Measurements from ENCODE around the gene ARHGAP15.

ARHGAP15 gene

DNA sequence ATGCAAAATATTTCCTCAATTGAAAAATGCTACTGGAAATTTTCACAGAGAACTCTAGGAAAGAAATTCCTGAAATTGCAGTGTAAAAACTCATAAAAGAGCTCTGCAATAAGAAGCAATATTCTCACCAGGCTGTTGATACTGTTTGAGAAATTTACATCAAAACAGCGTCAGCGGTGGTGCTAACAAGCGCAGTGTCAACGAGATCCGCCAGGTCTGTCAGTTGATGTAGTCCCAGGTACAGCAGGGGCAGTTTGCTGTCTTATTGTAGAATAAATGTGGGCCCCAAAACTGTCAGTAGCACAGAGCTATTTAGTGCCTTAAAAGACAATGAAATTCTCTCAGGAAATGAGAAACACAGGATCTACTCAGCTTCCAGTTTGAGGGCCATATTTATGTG lies 611.2 kb downstream of the ARHGAP15 start:
- DNase-seq = no peak

DNA sequence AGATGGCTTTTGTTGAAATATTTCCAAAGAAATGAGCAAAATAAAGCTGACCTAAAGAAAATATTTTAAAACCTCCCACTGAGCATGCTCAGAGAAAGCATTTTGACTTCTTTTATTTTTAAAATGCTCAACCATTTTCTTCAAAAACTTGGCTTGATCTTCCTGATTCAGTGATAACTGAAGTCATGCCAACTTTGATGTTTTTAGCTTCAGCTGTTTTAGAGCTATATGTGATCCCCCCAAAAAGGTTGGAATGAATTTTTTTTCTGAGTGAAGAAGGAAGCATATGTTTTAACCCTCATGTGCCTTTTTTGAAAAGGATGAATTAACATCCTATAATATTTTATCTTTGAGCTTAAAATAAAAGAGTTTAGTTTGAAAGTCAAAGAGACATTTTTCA lies 612.0 kb downstream of the ARHGAP15 start:
- no peak for DNase-seq

DNA sequence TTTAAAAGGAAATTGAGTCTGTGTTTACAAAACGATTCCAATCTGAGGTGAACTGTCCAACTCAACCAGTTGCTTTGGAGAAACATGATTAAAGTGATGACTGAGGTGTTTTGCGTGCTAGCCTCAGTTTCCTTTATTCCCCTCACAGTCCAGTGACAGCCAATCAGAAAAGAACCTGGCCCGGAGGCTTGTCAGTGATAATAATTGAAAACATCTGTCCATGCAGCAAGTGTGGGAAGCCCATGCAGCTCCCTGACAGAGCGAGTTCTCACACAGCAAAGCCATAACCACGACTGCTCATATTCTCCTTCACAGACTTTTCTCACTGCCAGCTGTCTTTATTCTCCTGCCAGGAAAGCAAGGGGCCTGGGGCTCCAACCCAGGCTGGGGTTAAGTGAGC lies 613.4 kb downstream of the ARHGAP15 start:
- no peak for DNase-seq

DNA sequence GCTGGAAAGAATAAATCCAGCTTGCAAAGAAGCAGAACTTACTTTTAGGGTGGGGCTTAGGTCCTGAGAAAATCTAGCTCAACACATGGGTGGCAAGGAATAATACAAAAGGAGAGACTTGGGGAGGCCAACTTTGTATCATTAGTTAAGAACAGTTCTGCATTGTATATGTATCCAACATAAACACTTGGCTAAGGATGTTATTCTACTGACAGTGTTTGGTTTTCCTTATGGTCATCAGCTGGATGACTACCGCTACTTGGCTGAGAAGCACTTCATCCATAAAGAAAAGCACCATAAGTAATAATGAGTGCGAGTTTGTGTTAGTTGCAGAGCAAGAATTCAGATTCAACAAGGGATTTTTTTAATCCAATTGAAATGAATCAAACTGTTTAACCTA lies 614.9 kb downstream of the ARHGAP15 start:
- DNase-seq = no peak

DNA sequence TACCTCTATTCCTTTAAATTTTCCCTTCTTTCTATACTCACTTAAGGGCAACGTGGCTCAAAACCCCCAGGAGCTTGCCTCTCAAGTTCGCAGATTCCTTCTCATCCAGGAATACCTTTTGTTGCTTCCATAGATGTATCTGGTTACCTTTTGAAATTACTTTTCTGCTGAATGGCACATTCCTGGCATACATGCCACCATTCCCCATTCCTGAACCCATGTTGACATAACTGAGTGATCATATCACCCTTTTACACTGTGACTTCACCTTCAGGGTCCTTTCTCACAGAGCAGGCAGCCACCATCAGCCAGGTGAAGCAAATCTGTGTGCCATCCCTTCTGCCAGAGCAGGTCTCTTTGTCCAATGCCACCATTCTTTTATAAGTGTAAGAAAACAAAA lies 615.8 kb downstream of the ARHGAP15 start:
- no peak for DNase-seq

DNA sequence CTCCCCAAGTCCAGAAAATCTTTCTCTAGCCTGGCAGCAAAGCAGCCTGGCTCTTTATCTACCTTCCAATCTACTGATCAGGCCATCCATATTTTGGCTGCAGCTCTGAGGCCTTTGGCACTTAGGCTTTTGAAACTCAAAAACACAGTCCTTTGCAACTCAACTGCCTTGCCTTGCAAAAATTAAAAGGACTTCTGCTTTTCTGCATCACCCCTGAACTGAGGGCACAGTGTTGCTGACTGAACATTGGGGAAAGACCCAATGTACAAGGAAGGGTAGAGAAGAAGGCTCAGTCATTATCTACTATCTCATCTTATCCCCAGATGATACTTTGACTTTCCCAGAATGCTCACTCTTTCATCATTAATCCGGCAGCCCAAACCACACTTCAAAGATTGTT lies 625.5 kb downstream of the ARHGAP15 start:
- no peak for DNase-seq

DNA sequence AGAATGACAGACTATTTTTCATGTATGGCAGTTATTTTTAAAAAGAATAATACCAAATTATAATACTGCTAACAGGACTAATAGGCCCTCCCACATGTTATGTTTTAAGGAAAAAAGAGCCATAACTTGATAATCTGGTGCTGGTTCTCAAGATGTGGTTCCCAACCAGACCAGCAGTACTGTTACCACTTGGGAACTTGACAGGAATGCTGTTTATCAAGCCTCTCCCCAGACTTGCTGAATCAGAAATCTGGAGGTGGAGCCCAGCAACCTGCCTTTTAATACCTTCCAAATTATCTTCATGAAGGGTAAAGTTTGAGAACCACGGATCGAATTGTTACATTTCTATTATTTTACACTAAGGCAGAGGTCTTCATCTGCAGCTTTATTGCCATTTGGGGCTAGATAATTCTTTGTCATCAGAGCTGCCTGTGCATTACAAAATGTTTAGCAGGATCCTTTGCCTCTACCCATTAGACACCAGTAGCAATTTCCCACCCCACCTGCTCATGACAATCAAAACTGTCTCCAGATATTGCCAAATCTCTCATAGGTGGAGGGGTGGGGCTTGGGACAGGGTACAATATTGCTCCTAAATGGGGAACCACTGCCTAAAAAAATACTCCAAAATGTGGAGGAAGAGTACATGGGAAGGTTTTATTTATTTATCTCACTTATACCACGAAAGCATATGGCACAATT lies 629.6 kb downstream of the ARHGAP15 start:
- DNase-seq = no peak

DNA sequence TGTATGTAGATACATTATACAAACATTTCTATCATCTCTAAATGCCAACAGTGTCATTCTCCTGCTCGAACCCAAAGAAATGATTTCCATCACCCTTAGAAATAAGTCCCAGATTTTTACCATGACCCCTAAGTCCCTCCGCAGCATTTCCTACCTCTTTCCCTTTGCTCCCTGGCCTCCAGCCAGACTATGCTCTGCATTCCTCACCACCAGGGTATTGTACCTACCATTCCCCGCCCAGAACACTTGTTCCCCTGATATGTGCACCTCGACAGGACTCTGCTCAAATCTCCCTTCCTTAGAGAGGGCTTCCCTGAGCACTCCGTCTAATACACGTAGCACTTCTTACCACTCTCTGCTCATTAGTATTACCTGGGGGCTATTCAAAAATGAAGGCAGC lies 630.2 kb downstream of the ARHGAP15 start:
- DNase-seq = no peak

DNA sequence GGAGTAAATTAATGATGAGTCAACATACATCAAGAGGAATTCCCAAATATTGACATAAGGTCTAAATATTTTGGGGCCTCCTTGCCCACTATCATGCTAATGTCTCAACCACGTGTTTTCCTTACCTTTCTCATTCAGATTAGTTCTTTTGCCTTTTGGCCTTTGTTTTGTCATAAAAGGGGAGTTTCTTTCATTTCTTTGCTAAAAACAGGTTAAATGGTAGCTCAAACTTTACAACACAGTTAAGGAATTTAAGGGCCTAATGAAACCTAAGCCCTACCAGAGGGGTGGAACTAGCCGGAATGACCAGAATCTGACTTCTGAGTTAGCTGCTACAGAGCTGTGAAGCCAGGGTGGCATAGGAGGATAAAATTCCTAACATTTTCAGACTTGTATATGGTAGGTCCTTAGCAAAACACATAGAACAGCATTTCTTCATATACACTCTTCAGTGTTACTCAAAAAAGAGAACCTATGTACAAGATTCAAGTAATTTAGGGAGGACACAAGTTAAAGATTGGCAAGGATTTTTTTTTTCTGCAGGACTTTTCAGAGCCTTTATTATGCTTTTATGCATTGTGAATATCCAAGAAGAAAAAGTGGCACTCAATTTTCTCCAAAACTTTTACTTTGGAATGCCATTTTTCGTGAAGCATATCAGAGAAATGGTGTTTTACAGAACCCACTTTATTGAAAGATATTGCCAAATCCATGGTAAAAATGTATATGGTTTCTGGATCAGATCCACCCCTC lies 633.1 kb downstream of the ARHGAP15 start:
- DNase-seq = no peak

DNA sequence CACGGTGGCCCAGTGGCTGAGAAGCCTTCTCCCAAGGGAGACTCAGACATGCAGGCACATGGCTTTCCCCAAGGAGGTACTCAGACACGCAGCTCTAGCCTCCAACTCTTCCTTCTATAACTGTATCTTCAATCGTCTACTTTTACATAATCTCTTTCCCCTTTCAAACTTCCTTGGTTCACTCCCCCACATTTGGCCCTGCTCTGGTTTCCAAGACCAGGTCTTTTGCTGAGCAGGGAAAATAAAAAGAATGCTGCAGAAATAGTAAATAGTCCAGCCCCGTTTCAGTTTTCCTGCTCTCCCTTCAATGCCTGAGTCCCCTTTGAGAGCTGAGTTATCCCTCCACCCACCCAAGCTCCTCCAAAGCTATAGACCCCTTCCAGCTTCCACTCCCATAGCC lies 635.0 kb downstream of the ARHGAP15 start:
- DNase-seq = no peak

DNA sequence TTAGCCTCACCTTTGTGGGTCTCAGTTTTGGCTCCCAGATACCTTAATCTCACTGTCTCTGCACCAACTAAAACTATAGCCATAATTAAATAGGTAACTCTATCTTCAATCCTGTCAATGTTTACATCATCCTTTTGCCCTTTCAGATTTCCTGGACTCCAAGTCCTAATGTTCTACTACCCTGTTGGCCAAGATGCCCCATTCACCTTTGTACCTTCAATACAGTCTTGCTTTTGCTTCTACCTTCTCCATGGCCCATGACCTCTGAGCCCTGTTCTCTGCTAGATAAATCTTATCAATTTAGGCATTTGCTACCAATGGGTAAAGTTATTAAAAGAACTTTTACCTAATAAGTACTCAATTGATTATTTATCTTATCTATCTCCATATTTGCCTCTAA lies 635.5 kb downstream of the ARHGAP15 start:
- DNase-seq = no peak

DNA sequence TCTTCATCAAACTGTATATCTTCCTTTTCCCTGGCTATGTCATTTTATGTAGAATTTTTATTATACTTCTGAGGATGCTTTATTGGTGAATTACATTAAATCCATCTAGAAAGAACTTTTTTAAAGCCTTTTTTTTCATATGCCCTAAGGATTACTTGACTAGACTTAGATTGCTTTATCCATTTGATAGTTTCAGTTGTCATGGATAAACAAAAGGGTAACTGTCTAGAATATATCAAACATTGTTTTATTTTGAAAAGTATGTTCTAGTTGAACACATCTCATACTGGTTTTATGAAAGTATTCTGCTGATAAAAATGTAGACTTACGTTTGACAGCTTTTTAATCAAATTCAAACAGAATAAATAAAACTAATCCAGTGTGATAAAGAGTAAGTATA lies 639.8 kb downstream of the ARHGAP15 start:
- no peak for DNase-seq

DNA sequence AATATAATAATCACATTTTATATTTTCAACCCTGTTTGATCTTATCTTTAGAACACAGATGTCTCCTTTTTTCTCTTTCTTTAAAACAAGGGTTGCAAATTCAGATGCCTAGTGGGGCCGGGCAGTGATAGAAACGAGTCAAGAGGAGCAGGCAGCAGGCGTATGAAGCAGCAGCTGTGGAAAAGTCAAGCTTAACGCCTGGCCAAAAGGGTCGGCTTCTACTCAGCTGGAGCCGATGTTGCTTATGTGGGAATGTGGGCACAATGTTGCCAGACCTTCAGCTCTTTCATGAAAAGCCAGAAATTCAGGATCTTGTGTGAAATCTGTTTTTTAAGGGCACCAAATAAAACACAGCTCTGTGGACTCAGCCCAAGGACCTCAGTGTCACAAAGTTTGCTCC lies 642.7 kb downstream of the ARHGAP15 start:
- DNase-seq = no peak

DNA sequence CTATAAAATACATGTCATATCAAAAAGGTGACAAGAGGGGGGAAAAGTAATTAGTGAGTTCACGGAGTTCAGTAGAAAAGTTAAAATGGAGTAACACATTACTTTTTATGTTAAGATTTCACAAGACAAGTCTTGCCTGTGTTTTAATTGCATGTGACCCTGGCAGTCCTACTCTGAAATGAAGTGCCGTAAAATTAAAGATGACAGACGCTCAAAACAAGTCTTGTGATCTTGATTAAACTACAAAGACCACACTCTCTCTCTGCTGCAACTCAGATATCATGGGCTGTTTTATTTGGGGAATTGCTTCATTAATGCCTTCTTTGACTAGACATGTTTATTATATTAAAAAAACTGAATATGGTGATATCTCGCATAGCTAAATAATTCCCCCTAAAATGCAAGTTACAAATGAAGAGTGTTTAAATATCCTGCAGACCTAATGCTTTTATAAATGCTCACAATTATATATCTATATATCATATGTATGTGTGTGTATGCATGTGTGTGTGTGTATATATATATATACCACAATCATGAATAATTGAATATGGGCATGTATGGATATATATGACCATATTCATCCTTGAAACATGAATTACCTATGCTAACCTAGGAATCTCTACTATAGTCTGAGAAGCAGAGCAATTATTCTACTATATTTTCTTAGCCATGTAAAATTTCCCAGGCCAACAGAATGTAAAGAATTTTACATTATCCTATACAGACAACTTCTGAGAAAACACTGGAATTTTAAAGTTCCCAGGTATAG lies 647.5 kb downstream of the ARHGAP15 start:
- no peak for DNase-seq

DNA sequence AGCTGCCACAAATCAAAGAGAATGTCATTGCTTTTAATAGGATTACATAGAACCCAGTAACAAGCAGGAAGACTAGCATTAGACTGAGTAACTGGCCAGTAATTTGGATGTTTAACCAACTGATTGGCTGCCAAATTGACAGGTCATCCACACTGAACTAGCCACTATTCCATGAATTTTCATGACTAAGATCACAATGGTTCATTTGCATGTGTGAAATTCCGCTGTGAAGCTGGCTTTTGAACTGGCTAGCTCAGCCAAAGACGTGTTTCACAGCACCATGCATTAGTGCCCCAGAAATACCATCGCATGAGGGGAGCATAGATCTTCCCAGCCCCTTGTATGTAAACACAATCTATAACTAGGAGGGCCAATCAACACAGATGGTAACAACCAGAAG lies 649.8 kb downstream of the ARHGAP15 start:
- no peak for DNase-seq

DNA sequence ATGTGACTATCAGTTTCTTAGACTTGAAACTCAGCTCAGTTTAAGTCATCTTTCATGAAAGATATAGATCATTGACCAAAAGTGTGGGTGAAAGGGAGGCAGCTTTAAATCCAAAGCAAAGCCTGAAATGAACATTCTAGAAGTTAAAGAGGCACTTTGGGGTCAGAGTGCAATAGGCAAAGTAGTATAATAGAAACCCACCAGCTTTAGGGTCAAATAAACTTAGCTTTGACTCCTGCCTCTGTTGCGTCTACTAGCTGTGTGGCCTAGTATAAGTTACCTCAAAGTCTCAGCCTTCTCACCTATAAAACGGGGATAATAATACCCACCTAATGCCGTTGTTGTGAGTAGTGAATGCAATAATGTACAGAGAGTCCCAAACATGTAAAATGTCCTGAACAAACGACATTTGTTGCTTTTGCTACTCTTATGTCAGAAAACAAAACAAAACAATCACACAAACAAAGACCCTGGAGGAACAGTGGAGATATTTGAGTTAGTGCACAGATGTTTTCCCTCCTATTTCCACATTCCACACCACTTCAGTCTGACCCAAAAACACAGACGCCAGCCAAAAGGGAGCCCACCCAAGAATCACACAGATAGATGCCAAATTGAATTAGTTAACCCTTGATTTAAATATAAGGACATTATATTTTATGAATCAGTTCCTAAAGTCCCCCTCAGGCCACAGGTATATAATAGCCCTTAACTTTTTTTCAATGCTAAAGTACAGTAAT lies 657.0 kb downstream of the ARHGAP15 start:
- no peak for DNase-seq

DNA sequence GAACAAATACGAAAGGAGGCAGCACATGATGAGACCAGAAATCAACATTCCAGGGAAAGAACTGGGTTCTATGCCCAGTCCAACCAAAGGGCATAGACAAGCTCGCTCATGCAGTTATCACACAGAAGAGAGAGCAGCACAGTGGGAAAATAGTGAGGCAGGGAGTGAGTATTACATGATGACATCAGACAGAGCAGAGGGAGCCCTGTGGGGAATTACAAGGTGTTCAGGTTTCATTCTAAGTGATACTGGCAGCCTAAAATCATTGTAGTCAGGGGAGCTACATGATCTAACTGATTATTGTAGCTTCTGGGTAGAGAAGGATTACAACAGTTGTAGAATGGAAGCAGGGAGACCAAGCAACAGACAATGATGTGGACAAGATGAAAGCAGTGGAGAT lies 658.5 kb downstream of the ARHGAP15 start:
- no peak for DNase-seq

DNA sequence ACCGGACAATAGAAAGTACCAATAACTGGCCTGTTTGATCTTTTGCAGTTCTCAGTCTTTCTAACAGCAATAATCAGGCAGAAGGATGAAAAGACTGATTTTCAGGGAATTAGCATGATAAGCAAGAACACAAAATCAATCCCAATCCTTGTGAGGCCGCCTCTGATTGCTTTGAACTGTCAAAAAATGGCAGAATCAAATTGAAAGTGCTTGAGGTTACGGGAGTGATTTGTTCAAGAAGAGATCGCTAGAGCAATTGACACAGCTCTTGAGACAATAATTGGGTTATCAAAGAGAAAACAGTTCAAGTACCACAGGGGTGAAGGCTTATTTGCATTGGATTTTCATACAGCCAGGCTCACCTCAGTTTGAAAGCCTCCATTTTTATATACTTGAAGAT lies 663.4 kb downstream of the ARHGAP15 start:
- no peak for DNase-seq

DNA sequence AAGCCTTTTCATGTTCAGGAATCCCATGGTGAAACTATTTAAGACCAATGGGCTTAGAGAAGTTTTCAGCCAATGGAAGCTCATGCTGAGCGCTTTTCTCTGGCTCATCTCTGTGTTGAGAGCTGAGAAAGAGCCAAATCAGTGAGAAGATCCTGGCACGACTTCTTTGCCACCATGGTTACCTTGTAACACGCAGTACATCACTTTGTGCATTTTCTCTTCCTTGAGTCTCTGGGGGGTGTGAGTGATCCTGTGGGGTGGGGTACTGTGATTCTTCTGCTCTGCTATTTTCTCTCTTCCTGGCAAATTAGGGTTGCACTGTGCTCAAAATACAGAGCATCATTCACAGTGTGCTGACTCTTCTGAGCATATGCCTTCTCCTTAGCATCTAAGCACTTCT lies 664.2 kb downstream of the ARHGAP15 start:
- DNase-seq = no peak

DNA sequence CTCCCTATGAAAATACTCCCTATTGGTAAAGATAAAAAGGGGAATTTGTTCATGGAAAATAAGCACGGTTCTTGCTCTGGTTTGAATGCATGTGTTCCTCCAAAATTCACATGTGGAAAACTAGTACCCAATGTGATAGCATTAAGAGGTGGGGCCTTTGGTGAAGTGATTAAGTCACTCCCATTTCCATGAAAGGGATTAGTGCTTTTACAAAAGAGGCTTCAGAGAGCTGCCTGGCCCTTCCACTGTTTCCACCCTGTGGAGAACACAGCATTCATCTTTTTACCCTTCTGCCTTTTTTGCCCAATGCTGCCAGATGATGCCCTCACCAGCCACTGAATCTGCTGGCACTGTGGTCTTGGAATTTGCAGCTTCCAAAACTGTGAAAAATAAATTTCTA lies 666.8 kb downstream of the ARHGAP15 start:
- no peak for DNase-seq

DNA sequence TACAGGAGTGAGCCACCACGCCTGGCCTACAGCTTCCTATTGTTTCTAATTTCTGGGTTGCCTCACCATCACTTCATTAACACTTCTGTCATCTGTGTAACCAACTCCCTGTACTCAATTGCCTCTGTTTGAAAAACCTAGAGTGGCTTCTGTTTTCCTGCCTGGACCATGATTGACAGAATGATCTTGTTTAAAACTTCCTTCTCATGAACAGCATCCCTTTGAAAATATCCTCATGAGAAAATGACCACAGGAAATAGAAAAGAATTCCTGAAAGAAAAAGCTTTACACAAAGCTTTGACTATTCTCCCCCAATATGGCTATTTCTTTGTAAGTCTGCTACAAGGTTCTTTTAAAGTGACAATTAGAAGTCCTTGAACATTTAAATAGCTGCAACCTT lies 672.3 kb downstream of the ARHGAP15 start:
- DNase-seq = no peak

DNA sequence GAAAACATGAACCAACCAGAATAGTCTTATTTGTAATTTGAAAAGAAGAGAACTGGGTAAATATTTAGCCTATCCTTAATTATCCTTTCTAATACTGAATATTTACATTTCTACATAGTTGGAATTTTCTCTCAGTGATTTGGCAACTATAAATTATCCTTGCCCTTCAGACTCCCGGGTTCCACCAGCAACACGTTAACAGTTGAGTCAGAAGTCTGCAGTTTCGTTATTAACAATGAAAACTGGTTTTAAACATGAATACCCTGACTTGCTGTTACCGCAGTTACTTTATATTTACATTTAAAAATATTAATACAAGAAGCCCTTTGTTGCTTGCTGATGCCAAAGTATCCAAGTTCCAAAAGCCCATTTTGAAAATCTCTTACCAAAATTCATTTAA lies 673.0 kb downstream of the ARHGAP15 start:
- DNase-seq = no peak

All from CD4-positive, alpha-beta T cell treated with Interleukin-10 for 1 hour (primary cell).